Measurements from ENCODE around the gene HOXA10.

- TF ChIP-seq, protein P1, sequence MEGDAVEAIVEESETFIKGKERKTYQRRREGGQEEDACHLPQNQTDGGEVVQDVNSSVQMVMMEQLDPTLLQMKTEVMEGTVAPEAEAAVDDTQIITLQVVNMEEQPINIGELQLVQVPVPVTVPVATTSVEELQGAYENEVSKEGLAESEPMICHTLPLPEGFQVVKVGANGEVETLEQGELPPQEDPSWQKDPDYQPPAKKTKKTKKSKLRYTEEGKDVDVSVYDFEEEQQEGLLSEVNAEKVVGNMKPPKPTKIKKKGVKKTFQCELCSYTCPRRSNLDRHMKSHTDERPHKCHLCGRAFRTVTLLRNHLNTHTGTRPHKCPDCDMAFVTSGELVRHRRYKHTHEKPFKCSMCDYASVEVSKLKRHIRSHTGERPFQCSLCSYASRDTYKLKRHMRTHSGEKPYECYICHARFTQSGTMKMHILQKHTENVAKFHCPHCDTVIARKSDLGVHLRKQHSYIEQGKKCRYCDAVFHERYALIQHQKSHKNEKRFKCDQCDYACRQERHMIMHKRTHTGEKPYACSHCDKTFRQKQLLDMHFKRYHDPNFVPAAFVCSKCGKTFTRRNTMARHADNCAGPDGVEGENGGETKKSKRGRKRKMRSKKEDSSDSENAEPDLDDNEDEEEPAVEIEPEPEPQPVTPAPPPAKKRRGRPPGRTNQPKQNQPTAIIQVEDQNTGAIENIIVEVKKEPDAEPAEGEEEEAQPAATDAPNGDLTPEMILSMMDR (IDR thresholded peaks at IDR 0.05) = no peak
- TF ChIP-seq POLR2A (IDR thresholded peaks at IDR 0.05) = no peak
These were observed 17.1 kb upstream of the HOXA10 start for GRCh38 chr7:27191161-27191731.
